Measurements from ENCODE around the gene TMEM203.
A peak's percentile ranks its signal among the peaks of the same experiment; 100 is the strongest.

TMEM203 gene

DNA sequence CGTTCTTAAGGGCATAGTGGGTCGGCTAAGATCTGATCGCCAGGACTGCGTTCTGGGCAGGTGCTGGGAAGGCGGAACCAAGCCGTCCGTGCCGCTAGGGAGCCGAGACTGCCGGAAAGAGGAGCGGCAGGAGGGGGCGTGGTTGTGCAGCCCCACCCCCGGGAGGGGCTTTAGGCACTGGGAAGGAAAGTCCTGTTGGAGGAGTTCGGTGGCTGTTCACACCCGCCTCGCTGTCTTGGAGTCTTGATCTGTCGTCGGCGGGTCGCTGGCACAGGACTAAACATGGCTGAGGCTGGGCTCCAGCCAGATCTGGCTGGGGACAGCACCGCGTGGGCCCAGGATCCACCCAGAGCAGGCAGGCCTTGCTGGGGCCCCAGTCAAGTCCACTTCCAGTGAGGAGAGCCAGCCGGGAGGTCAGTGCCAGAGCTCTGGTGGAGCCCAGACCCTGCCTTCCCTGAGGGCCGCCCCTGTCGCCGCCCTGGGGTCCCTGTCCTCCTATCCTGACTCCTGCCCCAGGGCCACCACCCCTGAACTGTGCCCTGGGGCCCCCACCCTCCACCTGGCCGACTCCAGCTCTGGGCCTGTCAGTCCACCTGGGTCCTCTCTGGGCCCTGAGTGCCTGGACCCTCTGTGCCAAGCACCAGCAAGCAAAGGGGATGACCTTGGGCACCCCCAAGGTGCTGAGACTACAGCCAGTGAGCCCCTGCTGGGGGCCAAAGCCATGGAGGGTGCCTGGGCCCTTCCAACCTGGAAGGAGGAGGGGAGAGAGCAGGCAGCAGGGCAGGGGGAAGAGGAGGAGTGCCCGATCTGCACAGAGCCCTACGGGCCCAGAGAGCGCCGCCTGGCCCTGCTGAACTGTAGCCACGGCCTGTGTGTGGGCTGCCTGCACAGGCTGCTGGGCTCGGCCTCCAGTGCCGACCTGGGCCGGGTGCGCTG lies 12.1 kb upstream of the TMEM203 start:
- DNase-seq: no peak

GRCh38 chr9:137216188-137216965 lies 10.9 kb upstream of the TMEM203 start:
- no peak for DNase-seq

DNA sequence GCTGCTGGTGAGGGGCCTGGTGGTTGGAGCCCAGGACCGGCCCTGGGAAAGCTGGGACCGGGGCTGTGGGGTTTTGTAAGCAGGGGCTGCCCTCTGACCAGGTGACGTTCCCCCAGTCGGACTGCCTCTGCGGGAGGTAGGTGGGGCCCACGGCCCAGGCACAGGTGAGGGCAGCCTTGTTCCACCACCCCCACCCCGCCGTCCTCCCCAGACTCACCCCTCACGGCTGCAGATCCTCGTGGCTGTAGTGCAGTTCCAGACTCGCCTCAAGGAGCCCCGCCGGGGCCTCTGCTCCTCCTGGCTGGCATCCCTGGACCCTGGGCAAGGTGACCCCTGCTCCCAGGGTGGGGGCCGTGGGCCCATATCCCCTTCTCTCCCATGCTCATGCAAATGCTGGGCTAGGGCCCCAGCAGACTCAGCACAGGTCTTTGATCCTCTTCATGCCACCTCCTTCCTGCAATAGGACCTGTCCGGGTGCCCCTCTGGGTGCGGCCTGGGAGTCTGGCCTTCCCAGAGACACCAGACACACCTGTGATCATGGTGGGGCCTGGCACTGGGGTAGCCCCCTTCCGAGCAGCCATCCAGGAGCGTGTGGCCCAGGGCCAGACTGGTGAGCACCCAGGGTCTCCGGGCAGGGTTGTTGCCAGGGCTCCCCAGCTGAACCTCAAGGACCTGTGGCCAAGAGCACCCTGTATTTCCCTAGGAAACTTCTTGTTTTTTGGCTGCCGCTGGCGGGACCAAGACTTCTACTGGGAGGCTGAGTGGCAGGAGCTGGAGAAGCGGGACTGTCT lies 9.9 kb upstream of the TMEM203 start:
- no peak for DNase-seq

DNA sequence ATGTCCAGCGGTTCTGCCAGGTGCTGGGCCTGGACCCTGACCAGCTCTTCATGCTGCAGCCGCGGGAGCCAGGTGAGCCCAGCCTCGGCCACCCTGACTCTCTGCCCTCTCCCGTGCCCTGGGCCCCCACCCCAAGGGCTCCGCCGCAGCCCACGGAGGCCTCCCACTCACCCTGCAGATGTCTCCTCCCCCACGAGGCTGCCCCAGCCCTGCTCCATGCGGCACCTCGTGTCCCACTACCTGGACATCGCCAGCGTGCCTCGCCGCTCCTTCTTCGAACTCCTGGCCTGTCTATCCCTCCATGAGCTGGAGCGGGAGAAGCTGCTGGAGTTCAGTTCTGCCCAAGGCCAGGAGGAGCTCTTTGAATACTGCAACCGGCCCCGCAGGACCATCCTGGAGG lies 9.2 kb upstream of the TMEM203 start:
- no peak for DNase-seq

DNA sequence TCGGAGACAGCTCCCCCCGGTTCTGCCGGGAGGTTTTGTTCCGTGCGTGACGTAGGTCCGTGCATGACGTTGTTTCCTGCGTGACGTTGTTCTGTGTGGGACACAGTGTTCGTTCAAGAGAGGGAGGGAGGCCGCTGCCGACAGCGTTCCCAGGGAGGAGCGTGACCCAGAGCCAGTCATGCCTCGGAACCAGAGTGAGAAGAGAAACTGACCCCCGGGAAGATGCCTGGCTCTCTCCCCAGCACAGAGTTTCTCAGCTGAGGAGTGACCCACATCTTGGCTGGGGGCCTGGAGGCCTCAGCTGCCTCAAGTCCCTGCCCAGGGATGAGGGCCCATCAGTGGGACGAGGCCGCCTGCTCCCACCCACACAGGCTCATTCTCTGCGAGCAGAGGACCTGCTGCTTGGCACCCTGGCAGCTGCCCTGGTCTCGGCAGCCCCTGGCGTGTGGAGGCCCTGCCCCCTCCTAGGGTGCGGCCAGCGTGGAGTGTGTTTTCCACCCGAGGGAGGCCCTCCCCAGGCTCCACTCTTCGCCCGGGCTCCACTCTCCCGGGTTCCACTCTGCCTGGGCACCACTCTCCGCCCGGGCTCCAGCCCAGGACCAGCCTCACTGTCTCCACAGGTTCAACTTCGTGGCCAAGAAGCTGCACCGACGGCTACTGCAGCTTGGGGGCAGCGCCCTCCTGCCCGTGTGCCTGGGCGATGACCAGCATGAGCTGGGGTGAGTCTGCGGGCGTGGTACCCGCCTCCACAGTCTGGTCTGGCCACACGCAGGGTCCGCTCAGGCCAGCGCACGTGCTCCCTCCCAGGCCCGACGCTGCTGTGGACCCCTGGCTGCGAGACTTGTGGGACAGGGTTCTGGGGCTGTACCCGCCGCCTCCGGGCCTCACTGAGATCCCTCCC lies 8.0 kb upstream of the TMEM203 start:
- no peak for DNase-seq

GRCh38 chr9:137212520-137212919 lies 7.1 kb upstream of the TMEM203 start:
- DNase-seq: no peak

DNA sequence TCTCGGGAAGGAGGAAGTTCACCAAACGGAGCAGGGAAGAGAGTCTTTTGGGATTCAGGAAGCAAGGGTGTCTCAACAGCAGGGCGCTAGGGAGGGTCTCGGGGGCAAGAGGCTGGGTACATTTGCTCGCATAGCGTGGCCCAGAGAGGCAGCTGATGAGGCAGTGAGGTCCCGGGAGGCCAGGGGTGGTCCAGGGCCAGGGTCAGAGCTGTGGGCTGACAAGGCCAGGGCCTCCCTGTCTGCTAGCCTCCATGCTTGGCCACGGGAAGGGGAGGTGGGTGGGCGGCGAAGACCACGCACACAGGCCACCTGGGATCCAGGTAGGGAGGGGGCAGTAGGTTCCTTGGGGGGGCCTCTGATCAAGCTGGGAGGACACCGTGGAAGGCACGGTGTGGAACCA lies 6.1 kb upstream of the TMEM203 start:
- DNase-seq: no peak

DNA sequence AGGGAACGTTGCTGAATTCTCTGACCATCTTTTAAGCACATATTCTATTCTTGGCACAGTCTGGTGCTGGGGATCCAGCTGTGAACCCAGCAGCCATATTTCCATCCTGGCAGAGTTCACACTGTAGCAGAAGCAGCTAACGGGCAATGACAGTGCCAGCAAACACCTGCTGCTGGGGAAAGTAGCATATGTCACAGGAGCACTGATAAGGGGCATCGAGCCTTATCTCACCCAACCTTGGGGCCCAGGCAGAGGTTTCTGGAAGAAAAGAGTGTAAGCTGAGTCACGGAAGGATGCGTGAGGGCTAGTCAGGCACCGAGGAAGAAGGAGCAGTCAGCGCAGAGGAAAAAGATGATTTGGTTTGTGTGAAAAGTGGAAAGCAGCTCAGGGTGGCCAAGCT lies 1.2 kb upstream of the TMEM203 start:
- no peak for DNase-seq

DNA sequence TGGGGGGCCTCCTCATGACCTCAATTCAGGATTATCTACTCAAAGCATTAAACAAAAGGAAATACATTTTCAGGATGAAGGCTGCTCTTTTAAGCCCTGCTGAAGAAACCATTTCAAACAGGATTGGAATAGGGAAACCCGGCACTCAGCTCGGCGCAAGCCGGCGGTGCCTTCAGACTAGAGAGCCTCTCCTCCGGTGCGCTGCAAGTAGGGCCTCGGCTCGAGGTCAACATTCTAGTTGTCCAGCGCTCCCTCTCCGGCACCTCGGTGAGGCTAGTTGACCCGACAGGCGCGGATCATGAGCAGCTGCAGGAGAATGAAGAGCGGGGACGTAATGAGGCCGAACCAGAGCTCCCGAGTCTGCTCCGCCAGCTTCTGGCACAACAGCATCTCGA lies 720 bp downstream of the TMEM203 start:
- no peak for DNase-seq

- DNase-seq: no peak
Observed at GRCh38 chr9:137202966-137203365, 2.5 kb downstream of the TMEM203 start.

- DNase-seq: no peak
Observed at GRCh38 chr9:137201205-137201868, 4.1 kb downstream of the TMEM203 start.

DNA sequence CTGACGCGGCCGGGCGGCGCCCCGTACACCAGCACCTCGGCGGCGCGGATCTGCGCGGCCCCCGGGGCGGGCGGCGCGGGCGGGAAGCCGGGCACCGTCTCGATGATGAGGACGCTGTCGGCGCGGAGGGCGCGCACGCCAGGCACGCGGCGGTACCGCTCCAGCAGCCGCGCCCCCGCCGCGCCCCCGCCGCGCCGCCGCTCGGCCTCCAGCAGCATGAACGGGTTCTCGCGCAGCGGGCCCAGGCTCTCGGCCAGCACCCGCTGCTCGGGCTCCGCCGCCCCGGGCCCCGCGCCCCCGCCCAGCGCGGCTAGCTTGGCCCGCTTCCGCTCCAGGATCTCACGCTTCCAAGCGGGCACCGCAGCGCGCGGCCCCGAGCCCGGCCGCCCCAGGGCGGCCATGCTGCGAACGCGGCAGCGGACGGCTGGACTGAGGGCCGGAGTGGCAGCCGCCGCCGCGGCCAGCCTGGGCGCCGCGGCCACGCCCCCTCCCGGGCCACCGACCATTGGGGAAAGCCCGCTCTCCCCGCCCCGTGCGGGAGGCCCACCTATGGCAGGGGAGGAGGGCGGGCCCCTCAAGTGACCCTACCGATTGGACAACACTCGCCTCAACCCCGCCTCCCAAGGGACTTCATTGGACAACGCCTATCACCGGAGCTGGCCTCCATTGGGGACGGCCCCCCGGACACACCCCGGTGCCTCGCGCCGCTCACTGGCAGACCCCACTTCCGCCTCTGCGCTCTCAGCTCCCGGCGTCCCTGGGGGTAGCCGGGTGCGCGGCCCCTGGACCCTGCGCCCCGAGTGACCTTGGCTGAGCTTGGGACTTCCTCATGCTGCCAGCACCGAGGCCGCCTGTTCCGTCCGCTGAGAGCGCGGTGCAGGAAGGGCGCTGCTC lies 4.9 kb downstream of the TMEM203 start, which contains the start of gene TPRN:
TSS of gene TPRN (minus strand) at position 431 of the 894 bp plus-strand sequence. CDS start at position 401, 30 bp downstream.
- DNase-seq: peak; percentile 96 to 98 (median 97)

DNA sequence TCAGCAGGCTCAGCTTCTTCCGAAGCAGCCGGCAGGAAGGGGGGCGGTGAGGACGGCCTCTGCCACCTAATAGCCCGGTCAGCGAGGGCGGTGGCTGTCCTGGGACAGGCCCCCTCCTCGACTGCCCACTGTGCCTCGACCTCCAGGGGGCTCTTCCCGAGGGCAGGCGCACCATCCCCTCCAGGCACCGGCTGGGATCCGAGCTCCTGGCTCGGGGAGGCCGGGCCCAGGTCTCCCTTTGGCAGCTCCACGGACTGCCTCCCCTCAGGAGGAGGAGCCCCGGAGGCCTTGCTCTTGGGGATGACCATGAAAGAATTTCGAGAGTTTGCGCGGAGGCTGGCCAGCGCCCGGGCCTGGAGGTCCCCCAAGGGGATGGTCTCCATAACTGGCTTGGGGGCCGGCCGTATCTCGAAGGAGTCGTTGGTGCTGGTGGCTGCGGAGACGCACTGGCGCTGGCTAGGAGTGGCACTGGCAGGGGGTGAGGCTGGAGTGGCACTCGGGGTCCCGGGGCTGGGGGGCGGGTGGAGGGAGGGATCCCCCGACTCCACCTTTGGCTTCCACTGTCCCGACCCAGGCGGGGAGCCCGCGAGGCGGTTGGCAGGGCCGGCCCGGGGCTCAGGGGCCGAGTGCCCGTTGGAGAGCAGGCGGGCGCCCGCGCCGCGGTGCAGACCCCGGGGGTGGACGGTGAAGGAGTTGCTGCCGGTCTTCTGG lies 5.9 kb downstream of the TMEM203 start:
- no peak for DNase-seq

DNA sequence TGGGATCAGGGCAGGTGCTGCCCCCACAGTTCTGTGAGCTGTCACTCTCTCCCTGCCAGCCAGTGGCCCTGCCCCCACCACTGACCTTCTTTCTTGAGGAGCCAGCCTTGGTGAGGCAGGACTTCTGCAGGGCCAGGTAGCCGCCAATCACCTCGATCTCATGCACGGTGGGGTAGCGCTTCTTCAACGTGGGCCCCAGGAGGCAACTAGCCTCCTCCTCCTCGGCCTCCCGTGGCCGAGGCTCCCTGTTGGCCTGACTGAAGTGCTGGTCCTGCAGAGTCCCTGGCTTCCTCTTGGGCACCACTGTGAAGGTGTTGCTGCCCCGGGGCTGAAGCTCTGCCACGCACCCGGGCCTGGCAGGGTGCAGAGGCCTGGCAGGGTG lies 6.6 kb downstream of the TMEM203 start:
- DNase-seq: no peak

GRCh38 chr9:137198051-137198901 lies 7.2 kb downstream of the TMEM203 start:
- DNase-seq: no peak

DNA sequence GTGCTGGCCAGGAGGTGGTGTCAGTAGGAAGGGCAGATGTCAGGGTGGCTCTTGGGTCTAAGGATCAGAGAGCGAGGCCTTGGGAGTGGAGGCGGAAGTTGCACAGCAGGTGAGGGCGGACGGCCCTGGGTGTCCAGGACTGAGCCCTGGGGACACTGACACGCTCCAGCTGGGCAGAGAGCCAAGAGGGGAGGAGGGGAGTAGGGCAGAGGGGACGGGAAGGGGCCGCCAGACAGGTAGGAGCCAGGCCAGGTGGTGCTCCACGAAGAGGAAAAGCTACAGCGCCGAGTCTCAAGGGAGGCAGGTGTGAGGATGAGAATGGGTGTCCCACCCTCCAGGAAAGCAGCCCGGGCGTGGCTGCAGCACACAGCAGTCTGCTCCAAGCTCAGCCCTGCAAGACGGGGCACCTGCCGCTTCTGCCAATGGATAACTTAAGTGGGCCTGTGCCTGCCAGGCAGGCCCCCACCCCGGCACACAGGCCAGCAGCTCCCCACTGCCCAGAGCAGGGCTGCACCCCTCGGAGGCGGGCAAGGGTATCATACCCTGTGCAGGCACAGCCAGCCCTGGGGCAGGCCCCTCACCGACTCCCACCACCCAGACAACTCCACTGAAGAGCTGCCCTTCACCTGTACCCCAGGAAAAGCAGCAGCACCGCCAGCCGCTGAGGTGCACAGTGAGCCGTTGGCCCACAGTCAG lies 9.8 kb downstream of the TMEM203 start:
- DNase-seq: no peak

DNA sequence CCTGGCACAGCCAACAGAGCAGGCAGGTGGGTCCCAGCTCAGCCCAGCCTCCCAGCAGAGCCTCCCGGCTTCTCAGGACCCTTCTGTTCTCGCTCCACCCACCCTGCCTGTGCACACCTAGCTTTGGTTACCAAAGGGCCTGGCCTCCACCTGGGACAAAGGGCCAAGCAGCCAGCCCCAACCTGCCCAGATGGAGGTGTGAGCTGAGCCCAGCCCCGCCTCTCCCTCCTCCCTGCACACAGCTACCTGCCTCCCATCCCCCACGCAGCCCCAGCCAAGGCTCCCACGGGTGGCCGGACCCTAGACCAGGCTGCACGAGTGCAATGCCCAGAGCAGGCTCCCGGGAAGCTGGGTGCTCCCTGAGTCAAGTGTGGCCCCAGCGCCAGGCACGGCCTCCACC lies 10.5 kb downstream of the TMEM203 start:
- DNase-seq: no peak

- DNase-seq: no peak
Observed at GRCh38 chr9:137194388-137194787, 11.1 kb downstream of the TMEM203 start.

All from T-helper 1 cell (primary cell).